GM10266 (cell line): ENCODE results near the gene MRRF.

Experiments
- DNase-seq: peaks from one replicate; pipeline ENCODE4 v3.0.0; 2012; ENCODE audit errors: extremely low spot score
- CTCF ChIP-seq: IDR thresholded peaks from 2 replicates; pipeline ENCODE4 v1.5.1; 2012; ENCODE audit warnings: mild to moderate bottlenecking, low read depth; ENCODE audit not compliant: control insufficient read depth, insufficient read depth; ENCODE audit errors: missing control alignments

The MRRF gene

GRCh38 chr9:122286764-122287163 lies 22.1 kb downstream of the MRRF start:
- DNase-seq = no peak
- no peak for TF ChIP-seq CTCF

- DNase-seq = no peak
- no peak for TF ChIP-seq CTCF
These were observed 22.6 kb downstream of the MRRF start for GRCh38 chr9:122287214-122287720.

- TF ChIP-seq CTCF = no peak
- no peak for DNase-seq
These were observed 26.8 kb downstream of the MRRF start for GRCh38 chr9:122291458-122291857.

- no peak for TF ChIP-seq CTCF
- DNase-seq = no peak
These were observed 29.8 kb downstream of the MRRF start for GRCh38 chr9:122294531-122294930.

GRCh38 chr9:122297512-122297911 lies 32.8 kb downstream of the MRRF start:
- no peak for TF ChIP-seq CTCF
- no peak for DNase-seq

- no peak for TF ChIP-seq CTCF
- no peak for DNase-seq
These were observed 37.8 kb downstream of the MRRF start for GRCh38 chr9:122302237-122303093.

- TF ChIP-seq CTCF = no peak
- no peak for DNase-seq
These were observed 42.4 kb downstream of the MRRF start for GRCh38 chr9:122307061-122307460.
